ENCODE data around the gene PLK5. TPM values are rescaled to one million over a fixed set of nuclear protein-coding genes. Genes with fewer than 3 reads are reported as not detected.
"Not testable (repeated sequence)": the region's sequence is repeated elsewhere in the genome, so short reads cannot be mapped to it uniquely, and the experiment has no call there.

The PLK5 gene
- total and polyA plus RNA-seq, 9 donors = 0.08 to 1.9 (median 0.31) TPM

DNA sequence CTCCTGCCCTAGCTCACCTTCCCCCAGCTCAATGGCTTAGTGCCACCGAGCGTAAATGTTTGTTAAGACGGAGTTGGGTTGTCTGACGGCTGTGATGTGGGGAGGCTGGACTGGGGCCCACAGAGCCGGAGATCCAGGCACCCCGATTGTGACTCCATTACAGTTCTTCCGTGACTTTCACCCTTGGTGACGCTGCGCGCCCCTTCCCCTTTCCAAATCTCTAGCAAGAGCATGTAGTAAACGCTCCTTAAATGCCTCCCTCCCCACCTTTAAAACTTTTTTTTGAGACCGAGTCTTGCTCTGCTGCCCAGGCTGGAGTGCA lies 32.1 kb upstream of the PLK5 start:
- H3K27me3 ChIP-seq (ENCODE audit: control insufficient read depth, insufficient read depth, low read length) = peaks cover 33% of the 10 kb centered on the region
- DNase-seq = no peak
- no peaks in the 10 kb centered on the region for H3K9me3 ChIP-seq (replicated peaks; ENCODE audit: control insufficient read depth, low read depth, low read length)
- 72% methylated on average over 2 of the region's 12 CpGs for WGBS (ENCODE audit: insufficient coverage)
- H3K4me3 ChIP-seq (ENCODE audit: low read length) = no peak overlapping the region
- H3K4me1 ChIP-seq (ENCODE audit: control insufficient read depth, insufficient read depth, low read length) = peaks cover 20% of the 10 kb centered on the region
- no peak overlapping the region for H3K27ac ChIP-seq (ENCODE audit: low read length)
- no peaks in the 10 kb centered on the region for H3K36me3 ChIP-seq (ENCODE audit: control insufficient read depth, insufficient read depth, low read length)

DNA sequence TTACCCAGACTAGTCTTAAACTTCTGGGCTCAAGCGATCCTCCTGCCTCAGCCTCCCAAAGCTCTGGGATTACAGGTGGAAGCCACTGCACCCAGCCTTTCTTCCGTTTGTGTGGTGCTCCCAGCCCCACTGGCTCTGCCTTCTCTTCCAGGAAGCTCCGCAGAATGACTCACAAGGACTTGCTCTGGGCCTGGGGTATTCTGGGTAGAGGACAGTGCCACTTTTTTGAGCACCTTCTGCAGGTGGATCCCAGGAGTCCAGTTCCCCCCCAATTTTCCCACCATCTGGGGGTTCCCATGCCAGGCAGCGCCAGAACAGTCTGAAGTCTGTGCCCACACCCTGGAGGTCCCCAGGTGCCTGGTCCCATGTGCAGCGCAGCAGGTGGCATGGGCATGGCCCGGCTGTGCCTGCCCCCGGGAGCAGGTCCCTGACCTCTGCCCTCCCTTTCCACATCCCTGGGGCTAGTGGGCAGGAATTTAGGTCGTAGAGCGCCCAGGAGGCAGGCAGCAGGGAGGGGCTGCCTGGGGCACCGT lies 31.3 kb upstream of the PLK5 start:
- Histone ChIP-seq H3K4me1 (ENCODE audit: control insufficient read depth, insufficient read depth, low read length) (peaks cover 20% of the 10 kb centered on the region), H3K4me3 (ENCODE audit: low read length) (no peak overlapping the region), H3K36me3 (ENCODE audit: control insufficient read depth, insufficient read depth, low read length) (no peaks in the 10 kb centered on the region), H3K27me3 (ENCODE audit: control insufficient read depth, insufficient read depth, low read length) (peaks cover 36% of the 10 kb centered on the region), H3K9me3 (replicated peaks; ENCODE audit: control insufficient read depth, low read depth, low read length) (no peaks in the 10 kb centered on the region), H3K27ac (ENCODE audit: low read length) (no peak overlapping the region)
- 50% methylated on average over 10 of the region's 10 CpGs for WGBS (ENCODE audit: insufficient coverage)
- DNase-seq = no peak

DNA sequence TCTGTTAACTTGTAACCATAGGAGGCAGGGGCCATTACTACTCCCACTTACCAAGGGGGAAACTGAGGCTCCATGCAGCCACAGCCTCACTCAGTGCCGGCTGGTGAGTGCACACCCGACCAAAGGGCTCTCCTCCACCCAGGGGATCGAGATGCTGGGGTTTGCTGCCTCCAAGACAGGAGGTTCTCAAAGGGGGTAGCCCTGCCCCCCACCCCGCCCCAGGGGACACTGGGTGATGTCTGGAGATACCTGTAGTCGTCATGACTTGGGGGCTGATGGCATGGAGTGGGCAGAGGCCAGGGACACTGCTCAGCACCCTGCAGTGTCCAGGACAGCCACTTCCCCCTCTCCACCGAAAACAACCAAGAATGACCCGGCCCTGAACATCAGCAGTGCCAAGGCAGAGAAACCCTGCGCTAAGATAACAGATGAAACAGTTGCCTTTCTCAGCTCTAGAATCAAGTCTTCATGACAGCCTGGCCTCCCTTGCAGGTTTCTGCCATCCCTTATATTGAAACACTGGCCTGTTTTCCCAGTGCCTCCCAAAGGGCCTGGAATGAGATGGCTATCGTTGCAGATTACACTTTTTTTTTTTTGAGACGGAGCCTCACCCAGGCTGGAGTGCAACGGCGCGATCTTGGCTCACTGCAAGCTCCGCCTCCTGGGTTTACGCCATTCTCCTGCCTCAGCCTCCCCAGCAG lies 29.6 kb upstream of the PLK5 start:
- WGBS (ENCODE audit: insufficient coverage) = 55% methylated on average over 4 of the region's 15 CpGs
- Histone ChIP-seq H3K9me3 (replicated peaks; ENCODE audit: control insufficient read depth, low read depth, low read length) (no peaks in the 10 kb centered on the region), H3K27ac (ENCODE audit: low read length) (no peak overlapping the region), H3K27me3 (ENCODE audit: control insufficient read depth, insufficient read depth, low read length) (peaks cover 37% of the 10 kb centered on the region), H3K4me3 (ENCODE audit: low read length) (no peak overlapping the region), H3K36me3 (ENCODE audit: control insufficient read depth, insufficient read depth, low read length) (no peaks in the 10 kb centered on the region), H3K4me1 (ENCODE audit: control insufficient read depth, insufficient read depth, low read length) (peaks cover 18% of the 10 kb centered on the region)
- no peak for DNase-seq

DNA sequence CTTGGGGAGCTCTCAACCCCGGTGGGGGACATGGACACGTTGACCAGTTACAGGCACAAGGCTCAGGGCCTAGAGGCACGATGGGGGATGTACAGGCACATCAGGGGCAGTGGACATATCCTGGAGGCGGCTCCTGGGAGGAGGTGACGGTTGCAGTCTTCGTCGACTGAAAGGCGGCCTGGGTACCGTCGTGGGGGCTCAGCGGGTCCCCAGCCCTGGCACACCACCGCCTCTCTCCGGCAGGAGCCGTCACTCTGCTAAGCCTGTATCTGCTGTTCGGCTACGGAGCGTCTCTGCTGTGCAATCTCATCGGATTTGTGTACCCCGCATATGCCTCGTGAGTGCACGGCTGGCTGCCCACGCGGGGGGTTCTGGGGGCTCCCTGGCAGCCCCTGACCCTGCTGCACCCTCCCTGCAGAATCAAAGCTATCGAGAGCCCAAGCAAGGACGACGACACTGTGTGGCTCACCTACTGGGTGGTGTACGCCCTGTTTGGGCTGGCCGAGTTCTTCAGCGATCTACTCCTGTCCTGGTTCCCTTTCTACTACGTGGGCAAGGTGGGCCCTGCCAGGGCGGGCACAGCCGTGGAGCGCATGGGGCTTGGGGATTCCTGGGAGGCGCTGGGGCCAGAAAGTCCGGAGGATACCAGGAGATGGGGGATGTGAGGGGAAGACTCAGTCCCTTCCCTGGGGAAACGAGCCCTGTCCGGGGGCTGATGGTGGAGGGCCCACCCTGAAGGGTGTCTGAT lies 28.7 kb upstream of the PLK5 start:
- Histone ChIP-seq H3K4me1 (ENCODE audit: control insufficient read depth, insufficient read depth, low read length) (peaks cover 10% of the 10 kb centered on the region), H3K9me3 (replicated peaks; ENCODE audit: control insufficient read depth, low read depth, low read length) (no peaks in the 10 kb centered on the region), H3K27me3 (ENCODE audit: control insufficient read depth, insufficient read depth, low read length) (peaks cover 37% of the 10 kb centered on the region), H3K27ac (ENCODE audit: low read length) (no peak overlapping the region), H3K4me3 (ENCODE audit: low read length) (no peak overlapping the region), H3K36me3 (ENCODE audit: control insufficient read depth, insufficient read depth, low read length) (no peaks in the 10 kb centered on the region)
- WGBS (ENCODE audit: insufficient coverage) = 82% methylated on average over 37 of the region's 37 CpGs
- DNase-seq = no peak

DNA sequence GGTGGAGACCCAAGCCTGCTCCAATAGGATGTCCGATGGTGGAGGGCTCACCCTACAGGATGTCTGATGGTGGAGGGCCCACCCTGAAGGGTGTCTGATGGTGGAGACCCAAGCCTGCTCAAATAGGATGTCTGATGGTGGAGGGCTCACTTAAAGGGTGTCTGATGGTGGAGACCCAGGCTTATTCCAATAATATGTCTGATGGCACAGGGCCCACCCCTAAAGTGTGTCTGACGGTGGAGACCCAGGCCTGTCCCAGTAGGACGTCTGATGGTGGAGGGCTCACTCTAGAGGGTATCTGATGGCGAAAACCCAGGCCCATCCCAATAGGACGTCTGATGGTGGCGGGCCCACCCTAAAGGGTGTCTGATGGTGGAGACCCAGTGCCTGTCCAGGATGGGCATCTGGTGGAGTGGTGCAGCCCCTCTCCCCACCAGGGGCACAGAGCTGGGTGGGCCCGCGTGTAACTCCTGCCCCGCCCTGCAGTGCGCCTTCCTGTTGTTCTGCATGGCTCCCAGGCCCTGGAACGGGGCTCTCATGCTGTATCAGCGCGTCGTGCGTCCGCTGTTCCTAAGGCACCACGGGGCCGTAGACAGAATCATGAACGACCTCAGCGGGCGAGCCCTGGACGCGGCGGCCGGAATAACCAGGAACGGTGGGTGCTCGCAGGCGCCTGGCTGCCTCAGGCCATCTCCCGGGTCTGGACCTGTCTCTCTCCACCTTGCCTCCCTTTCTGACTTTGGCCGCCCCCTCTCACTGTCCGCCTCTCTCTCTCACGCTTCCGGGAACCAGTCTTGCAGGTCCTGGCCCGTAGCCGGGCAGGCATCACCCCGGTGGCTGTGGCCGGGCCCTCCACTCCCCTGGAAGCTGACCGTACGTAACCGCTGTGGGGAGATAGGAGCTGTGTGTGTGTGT lies 27.8 kb upstream of the PLK5 start:
- H3K27ac ChIP-seq (ENCODE audit: low read length) = no peak overlapping the region
- DNase-seq = no peak
- WGBS (ENCODE audit: insufficient coverage) = 82% methylated on average over 31 of the region's 40 CpGs
- H3K4me3 ChIP-seq (ENCODE audit: low read length) = no peak overlapping the region
- no peaks in the 10 kb centered on the region for H3K36me3 ChIP-seq (ENCODE audit: control insufficient read depth, insufficient read depth, low read length)
- H3K27me3 ChIP-seq (ENCODE audit: control insufficient read depth, insufficient read depth, low read length) = peaks cover 39% of the 10 kb centered on the region
- no peaks in the 10 kb centered on the region for H3K9me3 ChIP-seq (replicated peaks; ENCODE audit: control insufficient read depth, low read depth, low read length)
- H3K4me1 ChIP-seq (ENCODE audit: control insufficient read depth, insufficient read depth, low read length) = peaks cover 10% of the 10 kb centered on the region

DNA sequence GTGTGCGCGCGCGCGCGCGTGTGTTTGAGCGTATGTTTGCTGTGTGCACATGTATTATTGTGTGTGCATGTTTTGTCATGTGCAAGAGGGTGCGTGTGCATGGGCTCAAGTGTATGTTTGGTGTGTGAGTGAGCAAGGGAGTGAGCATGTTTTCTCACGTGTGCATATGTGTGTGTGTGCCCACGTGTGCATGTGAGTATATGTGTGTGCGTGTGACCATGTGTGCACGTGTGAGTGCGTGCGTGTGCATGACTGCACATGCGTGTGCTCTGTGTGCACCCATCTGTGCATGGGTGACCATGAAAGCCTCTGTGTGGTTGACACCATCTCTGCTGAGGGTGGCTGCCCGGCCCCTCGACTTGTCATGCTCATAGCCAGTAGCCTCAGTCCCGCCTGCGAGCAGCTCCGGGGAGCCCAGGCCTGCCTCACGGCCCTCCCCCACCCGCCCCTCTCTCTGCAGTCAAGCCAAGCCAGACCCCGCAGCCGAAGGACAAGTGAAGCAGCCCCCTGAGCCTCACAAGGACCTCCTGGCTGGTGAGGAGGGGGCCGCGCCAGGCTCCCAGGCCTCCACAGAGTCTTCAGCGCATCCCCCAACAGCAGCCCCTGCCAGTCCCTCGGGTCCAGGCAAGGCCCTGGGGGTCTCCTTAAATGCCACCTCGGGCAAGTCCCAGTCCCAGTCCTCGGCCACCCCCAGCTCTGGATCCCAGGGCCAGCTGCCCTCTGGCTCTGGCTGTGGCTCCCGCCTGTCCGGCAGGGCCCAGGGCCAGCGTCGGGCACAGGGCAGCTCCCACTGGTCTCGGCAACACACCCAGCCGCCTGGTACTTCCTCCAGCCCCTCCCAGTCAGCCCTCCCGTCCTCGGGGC lies 26.9 kb upstream of the PLK5 start:
- Histone ChIP-seq H3K36me3 (ENCODE audit: control insufficient read depth, insufficient read depth, low read length) (no peaks in the 10 kb centered on the region), H3K27me3 (ENCODE audit: control insufficient read depth, insufficient read depth, low read length) (peaks cover 37% of the 10 kb centered on the region), H3K27ac (ENCODE audit: low read length) (no peak overlapping the region), H3K4me3 (ENCODE audit: low read length) (no peak overlapping the region), H3K4me1 (ENCODE audit: control insufficient read depth, insufficient read depth, low read length) (peaks cover 3% of the 10 kb centered on the region), H3K9me3 (replicated peaks; ENCODE audit: control insufficient read depth, low read depth, low read length) (no peaks in the 10 kb centered on the region)
- DNase-seq = no peak
- WGBS (ENCODE audit: insufficient coverage) = 65% methylated on average over 35 of the region's 39 CpGs

DNA sequence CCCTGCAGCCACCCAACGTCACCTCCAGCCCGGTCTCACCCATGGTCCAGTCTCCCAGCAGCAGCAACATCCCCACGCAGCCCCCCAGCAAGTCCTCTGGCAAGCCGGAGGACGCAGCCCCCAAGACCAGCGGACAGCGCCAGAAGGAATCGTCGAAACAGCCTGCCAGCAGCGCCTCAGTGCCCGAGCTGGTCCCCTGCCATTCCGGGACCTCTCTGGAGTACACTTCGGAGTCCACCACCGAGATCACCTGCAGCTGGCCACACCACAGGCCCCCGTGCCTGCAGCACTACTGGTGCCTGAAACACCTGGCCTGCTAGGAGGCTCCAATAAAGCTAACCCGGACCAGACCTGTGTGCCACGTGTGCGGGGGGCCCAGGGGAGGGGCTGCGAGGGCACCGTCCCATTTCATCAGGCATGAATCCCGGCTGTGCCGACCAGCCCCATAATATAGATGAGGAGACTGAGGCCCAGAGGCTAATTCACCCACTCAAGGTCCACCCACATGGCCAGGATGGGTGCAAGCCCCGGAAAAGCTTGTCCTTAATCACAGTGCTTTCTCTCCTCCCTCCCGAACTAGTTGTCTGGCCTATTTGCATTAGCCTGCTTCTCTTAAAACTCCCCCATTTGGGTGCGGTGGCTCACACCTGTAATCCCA lies 26.2 kb upstream of the PLK5 start:
- Histone ChIP-seq H3K4me1 (ENCODE audit: control insufficient read depth, insufficient read depth, low read length) (peaks cover 3% of the 10 kb centered on the region), H3K27me3 (ENCODE audit: control insufficient read depth, insufficient read depth, low read length) (peaks cover 37% of the 10 kb centered on the region), H3K36me3 (ENCODE audit: control insufficient read depth, insufficient read depth, low read length) (no peaks in the 10 kb centered on the region), H3K9me3 (replicated peaks; ENCODE audit: control insufficient read depth, low read depth, low read length) (no peaks in the 10 kb centered on the region), H3K27ac (ENCODE audit: low read length) (no peak overlapping the region), H3K4me3 (ENCODE audit: low read length) (no peak overlapping the region)
- no peak for DNase-seq
- 71% methylated on average over 22 of the region's 25 CpGs for WGBS (ENCODE audit: insufficient coverage)

DNA sequence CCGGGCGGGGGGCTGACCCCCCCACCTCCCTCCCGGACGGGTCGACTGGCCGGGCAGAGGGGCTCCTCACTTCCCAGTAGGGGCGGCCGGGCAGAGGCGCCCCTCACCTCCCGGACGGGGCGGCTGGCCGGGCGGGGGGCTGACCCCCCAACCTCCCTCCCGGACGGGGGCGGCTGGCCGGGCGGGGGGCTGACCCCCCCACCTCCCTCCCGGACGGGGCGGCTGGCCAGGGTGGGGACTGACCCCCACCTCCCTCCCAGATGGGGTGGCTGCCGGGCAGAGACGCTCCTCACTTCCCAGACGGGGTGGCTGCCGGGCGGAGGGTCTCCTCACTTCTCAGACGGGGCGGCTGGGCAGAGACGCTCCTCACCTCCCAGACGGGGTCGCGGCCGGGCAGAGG lies 24.6 kb upstream of the PLK5 start:
- H3K27me3 ChIP-seq (ENCODE audit: control insufficient read depth, insufficient read depth, low read length) = peaks cover 41% of the 10 kb centered on the region
- DNase-seq = not testable (repeated sequence)

DNA sequence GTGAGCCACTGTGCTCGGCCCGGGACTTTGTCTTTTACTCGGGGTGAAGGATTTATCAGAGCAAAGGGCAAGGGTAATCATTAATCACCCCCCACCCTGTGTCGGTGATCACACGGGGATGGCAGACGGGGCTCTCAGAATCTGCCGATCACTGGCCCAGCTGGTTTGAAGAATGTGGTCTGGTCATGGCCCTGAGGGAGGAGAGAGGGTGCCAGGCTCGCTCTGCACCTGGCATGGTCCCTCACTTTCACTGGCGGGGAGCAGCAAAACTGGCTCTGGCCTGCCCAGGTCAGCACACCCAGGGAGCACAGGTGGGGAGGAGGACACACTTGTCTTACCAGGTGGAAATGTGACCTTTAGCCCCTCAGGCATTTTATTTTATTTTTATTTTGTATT lies 22.7 kb upstream of the PLK5 start:
- Histone ChIP-seq H3K36me3 (ENCODE audit: control insufficient read depth, insufficient read depth, low read length) (peaks cover 6% of the 10 kb centered on the region), H3K27ac (ENCODE audit: low read length) (no peak overlapping the region), H3K9me3 (replicated peaks; ENCODE audit: control insufficient read depth, low read depth, low read length) (no peaks in the 10 kb centered on the region), H3K27me3 (ENCODE audit: control insufficient read depth, insufficient read depth, low read length) (peaks cover 48% of the 10 kb centered on the region), H3K4me3 (ENCODE audit: low read length) (no peak overlapping the region), H3K4me1 (ENCODE audit: control insufficient read depth, insufficient read depth, low read length) (peaks cover 11% of the 10 kb centered on the region)
- 59% methylated on average over 2 of the region's 9 CpGs for WGBS (ENCODE audit: insufficient coverage)
- DNase-seq = no peak

More for the DNA sequence above, 24.6 kb upstream of the PLK5 start:
- not testable (repeated sequence) for H3K4me3 ChIP-seq (ENCODE audit: low read length); H3K36me3 ChIP-seq (ENCODE audit: control insufficient read depth, insufficient read depth, low read length); H3K9me3 ChIP-seq (replicated peaks; ENCODE audit: control insufficient read depth, low read depth, low read length); H3K27ac ChIP-seq (ENCODE audit: low read length)
- H3K4me1 ChIP-seq (ENCODE audit: control insufficient read depth, insufficient read depth, low read length) = peaks cover 11% of the 10 kb centered on the region
- 100% methylated on average over 2 of the region's 34 CpGs for WGBS (ENCODE audit: insufficient coverage)
